Activated CD4-positive, alpha-beta memory T cell treated with anti-CD3 and anti-CD28 coated beads, Interleukin-2, amount 10 ng/mL, durations not matched to agents 7 days and 5 days (primary cell): ENCODE results near the gene MRTFA. TPM values are rescaled to one million over a fixed set of nuclear protein-coding genes. Genes with fewer than 3 reads are reported as not detected.
"Not testable (repeated sequence)": the region's sequence is repeated elsewhere in the genome, so short reads cannot be mapped to it uniquely, and the experiment has no call there.

Source experiments
- CTCF ChIA-PET: fragments of 350-600 bp; sonication (Branson Sonifier 250); formaldehyde crosslinking; loops from one replicate; lab custom pipeline; 2021; ENCODE audit warnings: antibody characterized with exemption, inconsistent platforms; lab: Charles Lee
- POLR2A ChIA-PET: fragments of 350-600 bp; sonication (Branson Sonifier 250); formaldehyde crosslinking; loops from one replicate; lab custom pipeline; 2021; ENCODE audit warnings: antibody characterized with exemption; lab: Charles Lee
- DNase-seq: peaks from one replicate; pipeline ENCODE4 v3.0.0-alpha.2; 2020
- H3K27ac Mint-ChIP-seq: one replicate; pipeline ENCODE4 v1.8.0; 2021; ENCODE audit warnings: mild to moderate bottlenecking, mixed read lengths
- H3K27me3 Mint-ChIP-seq: one replicate; pipeline ENCODE4 v1.8.0; 2021; ENCODE audit warnings: mixed read lengths
- H3K36me3 Mint-ChIP-seq: one replicate; pipeline ENCODE4 v1.8.0; 2021; ENCODE audit warnings: low read depth, mixed read lengths
- H3K4me1 Mint-ChIP-seq: one replicate; pipeline ENCODE4 v1.8.0; 2021; ENCODE audit warnings: mixed read lengths
- H3K4me3 Mint-ChIP-seq: one replicate; pipeline ENCODE4 v1.8.0; 2021; ENCODE audit warnings: mild to moderate bottlenecking, mixed read lengths
- H3K9me3 Mint-ChIP-seq: one replicate; pipeline ENCODE4 v1.8.0; 2021; ENCODE audit warnings: mixed read lengths
- total RNA-seq, 2 experiments: library from RNA; stranded (reverse); gene quantifications; one replicate each; pipeline ENCODE4 v1.2.3, GENCODE V29; 2021

Gene MRTFA
- total RNA-seq, 2 experiments from 2014 or later, result 58.5 to 61.5 TPM

GRCh38 chr22:40603088-40603605 lies 33.4 kb downstream of the MRTFA start:
- CTCF ChIA-PET, result no interaction called here
- no peak overlapping the region for H3K27ac Mint-ChIP-seq
- H3K4me1 Mint-ChIP-seq, result peaks cover 11% of the 10 kb centered on the region
- H3K27me3 Mint-ChIP-seq, result no peaks in the 10 kb centered on the region
- no peaks in the 10 kb centered on the region for H3K36me3 Mint-ChIP-seq
- no peak for DNase-seq
- no peak overlapping the region for H3K4me3 Mint-ChIP-seq
- H3K9me3 Mint-ChIP-seq, result no peaks in the 10 kb centered on the region
- POLR2A ChIA-PET, result no interaction called here

GRCh38 chr22:40602231-40602630 lies 34.3 kb downstream of the MRTFA start:
- H3K4me1 Mint-ChIP-seq, result peaks cover 11% of the 10 kb centered on the region
- H3K4me3 Mint-ChIP-seq, result no peak overlapping the region
- CTCF ChIA-PET, result no interaction called here
- H3K9me3 Mint-ChIP-seq, result no peaks in the 10 kb centered on the region
- DNase-seq, result no peak
- no peaks in the 10 kb centered on the region for H3K27me3 Mint-ChIP-seq
- no peak overlapping the region for H3K27ac Mint-ChIP-seq
- POLR2A ChIA-PET, result no interaction called here
- H3K36me3 Mint-ChIP-seq, result no peaks in the 10 kb centered on the region

- H3K9me3 Mint-ChIP-seq, result no peaks in the 10 kb centered on the region
- H3K27ac Mint-ChIP-seq, result no peak overlapping the region
- POLR2A ChIA-PET, result no interaction called here
- DNase-seq, result no peak
- peaks cover 4% of the 10 kb centered on the region for H3K4me1 Mint-ChIP-seq
- CTCF ChIA-PET, result no interaction called here
- no peak overlapping the region for H3K4me3 Mint-ChIP-seq
- H3K36me3 Mint-ChIP-seq, result no peaks in the 10 kb centered on the region
- H3K27me3 Mint-ChIP-seq, result no peaks in the 10 kb centered on the region
Observed at GRCh38 chr22:40599731-40600130, 36.8 kb downstream of the MRTFA start.

- H3K36me3 Mint-ChIP-seq, H3K4me3 Mint-ChIP-seq, CTCF ChIA-PET, H3K27ac Mint-ChIP-seq, POLR2A ChIA-PET, H3K27me3 Mint-ChIP-seq, H3K9me3 Mint-ChIP-seq, H3K4me1 Mint-ChIP-seq, DNase-seq: not testable (repeated sequence)
Observed at GRCh38 chr22:40598712-40599111, 37.8 kb downstream of the MRTFA start.

- no peak for DNase-seq
- CTCF ChIA-PET, result no interaction called here
- Mint-ChIP-seq H3K27ac (no peak overlapping the region), H3K27me3 (no peaks in the 10 kb centered on the region), H3K36me3 (peaks cover 2% of the 10 kb centered on the region), H3K9me3 (no peaks in the 10 kb centered on the region), H3K4me3 (no peak overlapping the region), H3K4me1 (peaks cover 16% of the 10 kb centered on the region)
- POLR2A ChIA-PET, result no interaction called here
Observed at GRCh38 chr22:40597526-40598430, 38.7 kb downstream of the MRTFA start.

GRCh38 chr22:40595497-40596234 lies 40.9 kb downstream of the MRTFA start:
- Mint-ChIP-seq H3K4me1 (peaks cover 17% of the 10 kb centered on the region), H3K9me3 (no peaks in the 10 kb centered on the region), H3K36me3 (peaks cover 2% of the 10 kb centered on the region), H3K27me3 (no peaks in the 10 kb centered on the region), H3K27ac (no peak overlapping the region), H3K4me3 (no peak overlapping the region)
- ChIA-PET CTCF (interaction anchor here (0.7 to 1.8 kb wide), 2 partner anchors 36 to 303 kb away, joined by 3 to 4 read pairs; no protein-coding TSS in a partner anchor), POLR2A (no interaction called here)
- DNase-seq, result no peak

GRCh38 chr22:40594924-40595323 lies 41.6 kb downstream of the MRTFA start:
- ChIA-PET CTCF (interaction anchor here (0.7 to 1.8 kb wide), 2 partner anchors 37 to 304 kb away, joined by 3 to 4 read pairs; no protein-coding TSS in a partner anchor), POLR2A (no interaction called here)

GRCh38 chr22:40594346-40594745 lies 42.2 kb downstream of the MRTFA start:
- no peak overlapping the region for H3K27ac Mint-ChIP-seq
- POLR2A ChIA-PET, result no interaction called here
- peaks cover 2% of the 10 kb centered on the region for H3K36me3 Mint-ChIP-seq
- H3K4me1 Mint-ChIP-seq, result peaks cover 17% of the 10 kb centered on the region
- DNase-seq, result no peak
- CTCF ChIA-PET, result interaction anchor here (0.7 to 1.8 kb wide), 2 partner anchors 157 to 305 kb away, joined by 4 read pairs; no protein-coding TSS in a partner anchor
- H3K4me3 Mint-ChIP-seq, result no peak overlapping the region
- no peaks in the 10 kb centered on the region for H3K27me3 Mint-ChIP-seq
- H3K9me3 Mint-ChIP-seq, result no peaks in the 10 kb centered on the region

More at GRCh38 chr22:40594924-40595323, 41.6 kb downstream of the MRTFA start:
- H3K4me3 Mint-ChIP-seq, result no peak overlapping the region
- H3K4me1 Mint-ChIP-seq, result peaks cover 17% of the 10 kb centered on the region
- peaks cover 2% of the 10 kb centered on the region for H3K36me3 Mint-ChIP-seq
- H3K9me3 Mint-ChIP-seq, result no peaks in the 10 kb centered on the region
- H3K27me3 Mint-ChIP-seq, result no peaks in the 10 kb centered on the region
- H3K27ac Mint-ChIP-seq, result no peak overlapping the region
- DNase-seq, result no peak

- H3K4me3 Mint-ChIP-seq, result no peak overlapping the region
- H3K27me3 Mint-ChIP-seq, result no peaks in the 10 kb centered on the region
- CTCF ChIA-PET, result interaction anchor here (0.7 kb wide), 1 partner anchor 158 kb away, joined by 4 read pairs; no protein-coding TSS in a partner anchor
- POLR2A ChIA-PET, result no interaction called here
- no peaks in the 10 kb centered on the region for H3K9me3 Mint-ChIP-seq
- H3K4me1 Mint-ChIP-seq, result peaks cover 17% of the 10 kb centered on the region
- DNase-seq, result no peak
- no peak overlapping the region for H3K27ac Mint-ChIP-seq
- H3K36me3 Mint-ChIP-seq, result peaks cover 2% of the 10 kb centered on the region
Observed at GRCh38 chr22:40593460-40594273, 42.9 kb downstream of the MRTFA start.

GRCh38 chr22:40592352-40593113 lies 44.0 kb downstream of the MRTFA start:
- peaks cover 17% of the 10 kb centered on the region for H3K4me1 Mint-ChIP-seq
- no peak overlapping the region for H3K4me3 Mint-ChIP-seq
- H3K27me3 Mint-ChIP-seq, result no peaks in the 10 kb centered on the region
- ChIA-PET POLR2A (no interaction called here), CTCF (no interaction called here)
- no peaks in the 10 kb centered on the region for H3K9me3 Mint-ChIP-seq
- no peak overlapping the region for H3K27ac Mint-ChIP-seq
- no peak for DNase-seq
- H3K36me3 Mint-ChIP-seq, result peaks cover 6% of the 10 kb centered on the region

GRCh38 chr22:40588726-40589125 lies 47.8 kb downstream of the MRTFA start:
- CTCF ChIA-PET, result interaction anchor here (0.5 kb wide), 1 partner anchor 31 kb away, joined by 3 read pairs; no protein-coding TSS in a partner anchor
- Mint-ChIP-seq H3K27me3 (no peaks in the 10 kb centered on the region), H3K36me3 (peaks cover 9% of the 10 kb centered on the region), H3K9me3 (no peaks in the 10 kb centered on the region), H3K4me1 (peaks cover 13% of the 10 kb centered on the region), H3K27ac (no peak overlapping the region), H3K4me3 (no peak overlapping the region)
- DNase-seq, result no peak
- POLR2A ChIA-PET, result no interaction called here

GRCh38 chr22:40586781-40587180 lies 49.7 kb downstream of the MRTFA start:
- CTCF ChIA-PET, result no interaction called here
- peaks cover 20% of the 10 kb centered on the region for H3K4me1 Mint-ChIP-seq
- POLR2A ChIA-PET, result no interaction called here
- H3K27me3 Mint-ChIP-seq, result no peaks in the 10 kb centered on the region
- H3K4me3 Mint-ChIP-seq, result no peak overlapping the region
- H3K36me3 Mint-ChIP-seq, result peaks cover 9% of the 10 kb centered on the region
- no peaks in the 10 kb centered on the region for H3K9me3 Mint-ChIP-seq
- no peak overlapping the region for H3K27ac Mint-ChIP-seq
- no peak for DNase-seq
